Measurements from ENCODE around the gene TGFBR3.

DNA sequence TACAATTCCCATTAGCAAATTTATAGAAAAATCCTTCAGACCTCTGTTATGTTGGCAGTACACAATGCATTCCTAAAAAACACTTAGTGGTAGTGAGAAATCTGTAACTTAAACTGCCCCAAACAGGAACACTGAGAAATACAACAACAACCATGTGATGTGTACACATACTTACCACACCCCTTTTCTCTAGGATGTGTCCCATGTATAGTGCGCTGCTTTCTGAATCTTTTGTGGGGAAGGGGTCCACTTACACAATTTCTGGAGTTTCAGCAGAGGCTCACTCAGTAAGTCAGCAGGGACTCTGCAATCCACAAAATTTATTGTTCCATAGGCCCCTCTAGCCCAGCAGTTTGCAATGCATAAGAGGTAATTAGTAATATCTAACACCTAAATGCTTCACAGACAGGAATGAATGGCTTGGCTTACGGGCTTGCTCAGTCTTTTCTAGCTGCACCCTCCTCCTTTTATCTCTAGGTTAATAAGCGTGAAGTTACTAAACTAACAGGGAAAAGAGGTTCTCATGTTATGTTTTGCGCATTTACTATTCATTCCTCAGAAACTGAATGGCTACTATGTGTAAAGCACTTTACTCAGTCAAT lies 115.2 kb downstream of the TGFBR3 start:
- TF ChIP-seq, protein P1, sequence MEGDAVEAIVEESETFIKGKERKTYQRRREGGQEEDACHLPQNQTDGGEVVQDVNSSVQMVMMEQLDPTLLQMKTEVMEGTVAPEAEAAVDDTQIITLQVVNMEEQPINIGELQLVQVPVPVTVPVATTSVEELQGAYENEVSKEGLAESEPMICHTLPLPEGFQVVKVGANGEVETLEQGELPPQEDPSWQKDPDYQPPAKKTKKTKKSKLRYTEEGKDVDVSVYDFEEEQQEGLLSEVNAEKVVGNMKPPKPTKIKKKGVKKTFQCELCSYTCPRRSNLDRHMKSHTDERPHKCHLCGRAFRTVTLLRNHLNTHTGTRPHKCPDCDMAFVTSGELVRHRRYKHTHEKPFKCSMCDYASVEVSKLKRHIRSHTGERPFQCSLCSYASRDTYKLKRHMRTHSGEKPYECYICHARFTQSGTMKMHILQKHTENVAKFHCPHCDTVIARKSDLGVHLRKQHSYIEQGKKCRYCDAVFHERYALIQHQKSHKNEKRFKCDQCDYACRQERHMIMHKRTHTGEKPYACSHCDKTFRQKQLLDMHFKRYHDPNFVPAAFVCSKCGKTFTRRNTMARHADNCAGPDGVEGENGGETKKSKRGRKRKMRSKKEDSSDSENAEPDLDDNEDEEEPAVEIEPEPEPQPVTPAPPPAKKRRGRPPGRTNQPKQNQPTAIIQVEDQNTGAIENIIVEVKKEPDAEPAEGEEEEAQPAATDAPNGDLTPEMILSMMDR (IDR thresholded peaks at IDR 0.05) = no peak
- no peak for TF ChIP-seq POLR2A (IDR thresholded peaks at IDR 0.05)

Measured in Peyer's patch (tissue), 4 donors.